CD4-positive, alpha-beta T cell (primary cell): ENCODE data around the gene NMU. TPM values are rescaled to one million over a fixed set of nuclear protein-coding genes. Genes with fewer than 3 reads are reported as not detected.

Experiments used
- ATAC-seq: fragments of 200-7000 bp; cut with Tn5 transposase; one replicate; pipeline ENCODE4 v1.10.0; 2022; ENCODE audit warnings: mild to moderate bottlenecking; ENCODE audit not compliant: poor library complexity
- CTCF ChIA-PET: fragments of 350-600 bp; sonication (Branson Sonifier 250); formaldehyde crosslinking; loops from one replicate; lab custom pipeline; 2021; ENCODE audit warnings: antibody characterized with exemption, inconsistent platforms; lab: Charles Lee
- POLR2A ChIA-PET: fragments of 350-600 bp; sonication (Branson Sonifier 250); formaldehyde crosslinking; loops from one replicate; lab custom pipeline; 2021; ENCODE audit warnings: antibody characterized with exemption, inconsistent platforms; lab: Charles Lee
- DNase-seq, 14 experiments: peaks; one replicate each; pipeline ENCODE4 v3.0.0-alpha.2; 2013 to 2020; ENCODE audit warnings: mixed read lengths in 2 of 14
- H3K27ac ChIP-seq, 2 donors: one replicate each; pipeline versions ENCODE4 v1.5.1 to v1.7.0; 2013; ENCODE audit warnings: low read length in 2 of 2, low read depth in 1 of 2, mild to moderate bottlenecking in 1 of 2
- H3K27me3 ChIP-seq, 2 experiments: 1 replicate in 1 of 2; 2 replicates in 1 of 2; pipeline versions ENCODE4 v1.6.1 to v1.7.0; 2013; ENCODE audit warnings: low read length in 2 of 2, control low read depth in 1 of 2, mild to moderate bottlenecking in 1 of 2, moderate library complexity in 1 of 2; ENCODE audit not compliant: insufficient read depth in 2 of 2, control insufficient read depth in 1 of 2
- H3K36me3 ChIP-seq: one replicate; pipeline ENCODE4 v1.6.1; 2013; ENCODE audit warnings: low read length, control low read depth; ENCODE audit not compliant: insufficient read depth
- H3K4me1 ChIP-seq: one replicate; pipeline ENCODE4 v1.6.1; 2013; ENCODE audit warnings: low read length, control low read depth; ENCODE audit not compliant: insufficient read depth
- H3K4me3 ChIP-seq: one replicate; pipeline ENCODE4 v1.5.1; 2013; ENCODE audit warnings: mild to moderate bottlenecking, low read length, moderate library complexity
- H3K9me3 ChIP-seq, 2 experiments: 1 replicate in 1 of 2; 2 replicates in 1 of 2; pipeline versions ENCODE4 v1.6.1 to v1.7.0; 2013; ENCODE audit warnings: low read length in 2 of 2, mild to moderate bottlenecking in 2 of 2, control low read depth in 1 of 2, moderate library complexity in 1 of 2; ENCODE audit not compliant: control insufficient read depth in 1 of 2, insufficient read depth in 1 of 2
- H3K27ac Mint-ChIP-seq: one replicate; pipeline ENCODE4 v1.8.0; 2020; ENCODE audit warnings: mixed read lengths
- H3K27me3 Mint-ChIP-seq: one replicate; pipeline ENCODE4 v1.8.0; 2021; ENCODE audit warnings: mixed read lengths
- H3K36me3 Mint-ChIP-seq: one replicate; pipeline ENCODE4 v1.8.0; 2021; ENCODE audit warnings: low read depth, mixed read lengths
- H3K4me1 Mint-ChIP-seq: one replicate; pipeline ENCODE4 v1.8.0; 2021; ENCODE audit warnings: low read depth, mixed read lengths
- H3K4me3 Mint-ChIP-seq: one replicate; pipeline ENCODE4 v1.8.0; 2020; ENCODE audit warnings: mild to moderate bottlenecking, mixed read lengths
- H3K9me3 Mint-ChIP-seq: one replicate; pipeline ENCODE4 v1.8.0; 2020; ENCODE audit warnings: mixed read lengths
- CTCF ChIP-seq: fragments of 200-600 bp; IDR thresholded peaks from one replicate; pipeline ENCODE4 v1.8.0; 2022; ENCODE audit warnings: antibody characterized with exemption, mild to moderate bottlenecking
- intact Hi-C, 2 experiments: fragments of 100-400 bp; cut with DNase I in 1 of 2; cut with micrococcal nuclease in 1 of 2; formaldehyde crosslinking; loops; one replicate each; pipeline versions ENCODE4 v1.15.1 to v1.9.0; 2023 to 2025; cut with DNase I, micrococcal nuclease
- total RNA-seq, 174 experiments: library from RNA in 2 of 174; stranded (reverse) in 2 of 174; gene quantifications; one replicate each; pipeline ENCODE4 v1.2.3 and lab custom pipeline; 2021 to 2026

The NMU gene
- total RNA-seq, 2 experiments from 2014 or later = not detected

DNA sequence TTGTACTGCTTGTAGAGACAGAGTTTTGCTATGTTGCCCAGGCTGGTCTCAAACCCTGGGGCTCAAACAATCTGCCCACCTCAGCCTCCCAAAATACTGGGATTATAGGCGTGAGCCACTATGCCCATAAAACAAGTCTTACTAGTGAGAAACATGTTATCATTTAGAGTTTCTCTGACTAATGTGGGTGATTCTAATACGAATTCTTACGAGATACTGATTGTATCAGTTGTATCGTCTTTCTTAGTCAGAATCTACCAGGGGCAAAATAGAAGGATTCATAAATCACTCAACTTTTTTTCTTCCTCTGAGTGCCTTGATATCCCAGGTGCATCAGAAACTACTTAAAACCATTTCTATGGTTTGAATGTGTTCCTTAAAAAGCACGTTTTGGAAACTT is 14.4 kb upstream of the NMU start:
- Mint-ChIP-seq H3K9me3 (no peaks in the 10 kb centered on the region), H3K4me1 (no peaks in the 10 kb centered on the region), H3K36me3 (no peaks in the 10 kb centered on the region), H3K27ac (no peak overlapping the region), H3K4me3 (no peak overlapping the region), H3K27me3 (peaks cover 36% of the 10 kb centered on the region)
- Histone ChIP-seq H3K4me1 (no peaks in the 10 kb centered on the region), H3K27me3 (no peaks in the 10 kb centered on the region), H3K36me3 (no peaks in the 10 kb centered on the region), H3K27ac (no peak overlapping the region), H3K9me3 (no peaks in the 10 kb centered on the region), H3K4me3 (no peak overlapping the region)
- intact Hi-C loops = no loop called here
- ChIA-PET POLR2A (no interaction called here), CTCF (no interaction called here)
- TF ChIP-seq CTCF = no peak
- ATAC-seq = no peak
- DNase-seq = no peak

DNA sequence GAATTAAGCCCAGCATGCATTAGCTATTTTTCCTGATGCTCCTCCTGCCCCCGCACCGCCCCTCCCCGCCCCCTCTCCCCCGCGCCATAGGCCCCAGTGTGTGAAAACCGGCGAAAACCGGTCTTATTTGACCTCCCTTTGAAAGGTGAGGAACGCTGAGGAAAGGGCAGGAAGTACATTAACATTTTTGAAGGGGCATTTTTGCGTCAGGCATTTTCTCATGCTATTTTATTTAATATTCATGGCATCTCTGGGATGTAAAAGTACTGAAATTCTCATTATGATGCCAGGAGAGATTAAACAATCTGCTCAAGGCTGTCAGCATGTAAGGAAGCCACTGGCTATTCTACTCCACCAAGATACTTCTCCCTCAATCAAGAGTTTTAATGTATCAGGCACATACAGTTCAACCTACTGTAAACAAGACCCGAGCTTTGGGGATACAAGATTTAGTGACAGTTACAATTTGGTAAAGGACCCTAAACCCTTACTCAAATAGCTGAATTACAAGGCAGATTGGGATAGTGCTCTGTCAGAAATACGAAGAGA is 1.2 kb upstream of the NMU start:
- CTCF ChIA-PET = no interaction called here

GRCh38 chr4:55636656-55636999 is 530 bp upstream of the NMU start:
- Histone ChIP-seq H3K27ac (no peak overlapping the region), H3K4me1 (peaks cover 11% of the 10 kb centered on the region), H3K27me3 (peaks cover 24 to 42% of the 10 kb centered on the region in 2 experiments), H3K9me3 (no peaks in the 10 kb centered on the region), H3K4me3 (peak overlapping the region; percentile 11), H3K36me3 (no peaks in the 10 kb centered on the region)
- H3K9me3 Mint-ChIP-seq = no peaks in the 10 kb centered on the region
- H3K36me3 Mint-ChIP-seq = no peaks in the 10 kb centered on the region
- no peak overlapping the region for H3K27ac Mint-ChIP-seq
- no peak for TF ChIP-seq CTCF
- DNase-seq (no peak), ATAC-seq (no peak)
- peak overlapping the region; percentile 77 for H3K4me3 Mint-ChIP-seq
- H3K27me3 Mint-ChIP-seq = peaks cover 80% of the 10 kb centered on the region
- ChIA-PET POLR2A (no interaction called here), CTCF (no interaction called here)
- intact Hi-C loops = no loop called here
- H3K4me1 Mint-ChIP-seq = peaks cover 19% of the 10 kb centered on the region

More for the DNA sequence above, 1.2 kb upstream of the NMU start:
- no peaks in the 10 kb centered on the region for H3K9me3 Mint-ChIP-seq
- H3K4me3 Mint-ChIP-seq = no peak overlapping the region
- TF ChIP-seq CTCF = no peak
- H3K36me3 Mint-ChIP-seq = no peaks in the 10 kb centered on the region
- intact Hi-C loops = no loop called here
- Histone ChIP-seq H3K4me1 (peaks cover 11% of the 10 kb centered on the region), H3K36me3 (no peaks in the 10 kb centered on the region), H3K9me3 (peaks cover 0 to 2% of the 10 kb centered on the region in 2 experiments), H3K27ac (no peak overlapping the region), H3K27me3 (peaks cover 24 to 41% of the 10 kb centered on the region in 2 experiments), H3K4me3 (no peak overlapping the region)
- peaks cover 19% of the 10 kb centered on the region for H3K4me1 Mint-ChIP-seq
- peaks cover 73% of the 10 kb centered on the region for H3K27me3 Mint-ChIP-seq
- no peak overlapping the region for H3K27ac Mint-ChIP-seq
- POLR2A ChIA-PET = no interaction called here
- ATAC-seq (no peak), DNase-seq (no peak)
